Mucosa of stomach (tissue), 1 donor: ENCODE results near the gene CENPP.
"Not testable (repeated sequence)": the region's sequence is repeated elsewhere in the genome, so short reads cannot be mapped to it uniquely, and the experiment has no call there.

Experiments
- H3K27me3 ChIP-seq: one replicate; pipeline ENCODE4 v1.7.0; 2013; ENCODE audit warnings: mild to moderate bottlenecking, low read length; ENCODE audit not compliant: control insufficient read depth, insufficient read depth
- H3K36me3 ChIP-seq: one replicate; pipeline ENCODE4 v1.7.0; 2013; ENCODE audit warnings: low read length; ENCODE audit not compliant: control insufficient read depth, insufficient read depth
- H3K4me1 ChIP-seq: one replicate; pipeline ENCODE4 v1.7.0; 2013; ENCODE audit warnings: mild to moderate bottlenecking, low read length; ENCODE audit not compliant: control insufficient read depth, insufficient read depth
- H3K4me3 ChIP-seq: one replicate; pipeline ENCODE4 v1.7.0; 2013; ENCODE audit warnings: low read length
- H3K9ac ChIP-seq: one replicate; pipeline ENCODE4 v1.7.0; 2013; ENCODE audit warnings: mild to moderate bottlenecking, low read length, moderate library complexity
- H3K9me3 ChIP-seq: one replicate; pipeline ENCODE4 v1.7.0; 2013; ENCODE audit warnings: mild to moderate bottlenecking, low read length, moderate library complexity; ENCODE audit not compliant: control insufficient read depth
- donor health status: Pancreatic carcinoma.

CENPP gene

DNA sequence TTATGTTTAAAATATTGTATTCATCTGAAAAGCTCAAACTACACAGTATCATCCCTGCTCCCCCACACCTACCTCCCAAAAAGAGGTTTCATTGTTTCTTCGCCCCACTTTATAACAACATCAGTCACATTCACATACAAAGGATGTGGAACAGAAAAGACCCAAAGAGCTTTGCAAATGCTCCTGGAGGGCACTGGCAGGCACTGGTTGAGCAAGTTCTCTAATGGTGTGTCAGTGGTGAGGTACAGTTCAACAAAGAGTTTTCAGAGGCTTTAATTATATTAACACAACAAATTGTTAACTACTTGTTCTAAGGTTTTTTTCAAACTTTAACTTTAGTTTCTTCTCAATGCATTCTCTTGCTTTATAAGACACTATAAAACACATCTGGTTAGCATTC is 264.2 kb downstream of the CENPP start:
- H3K4me1 ChIP-seq: peaks cover 4% of the 10 kb centered on the region
- no peaks in the 10 kb centered on the region for H3K36me3 ChIP-seq
- no peaks in the 10 kb centered on the region for H3K9me3 ChIP-seq
- H3K4me3 ChIP-seq: no peak overlapping the region
- H3K27me3 ChIP-seq: no peaks in the 10 kb centered on the region
- no peak overlapping the region for H3K9ac ChIP-seq

DNA sequence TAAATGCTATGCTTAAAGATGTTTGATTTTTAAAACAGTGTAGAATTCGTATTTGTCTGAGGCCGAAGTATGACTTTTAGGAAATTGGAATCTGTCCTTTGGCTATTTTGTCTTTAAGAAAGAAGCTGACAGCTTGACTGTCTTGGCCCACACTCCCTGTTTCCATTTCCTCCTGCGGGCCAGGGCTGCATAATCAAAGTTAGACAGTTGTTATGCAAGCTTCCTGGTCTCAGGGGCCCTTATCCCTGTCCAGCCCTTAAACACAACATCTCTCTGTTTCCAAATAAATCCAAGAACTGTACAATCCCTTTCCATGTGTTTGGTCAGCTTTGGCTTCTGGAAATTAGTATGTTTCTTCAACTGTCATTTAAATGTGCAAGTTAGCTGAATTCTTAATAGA is 264.6 kb downstream of the CENPP start:
- Histone ChIP-seq H3K27me3 (no peaks in the 10 kb centered on the region), H3K9me3 (no peaks in the 10 kb centered on the region), H3K4me1 (peaks cover 4% of the 10 kb centered on the region), H3K9ac (no peak overlapping the region), H3K36me3 (no peaks in the 10 kb centered on the region), H3K4me3 (no peak overlapping the region)

DNA sequence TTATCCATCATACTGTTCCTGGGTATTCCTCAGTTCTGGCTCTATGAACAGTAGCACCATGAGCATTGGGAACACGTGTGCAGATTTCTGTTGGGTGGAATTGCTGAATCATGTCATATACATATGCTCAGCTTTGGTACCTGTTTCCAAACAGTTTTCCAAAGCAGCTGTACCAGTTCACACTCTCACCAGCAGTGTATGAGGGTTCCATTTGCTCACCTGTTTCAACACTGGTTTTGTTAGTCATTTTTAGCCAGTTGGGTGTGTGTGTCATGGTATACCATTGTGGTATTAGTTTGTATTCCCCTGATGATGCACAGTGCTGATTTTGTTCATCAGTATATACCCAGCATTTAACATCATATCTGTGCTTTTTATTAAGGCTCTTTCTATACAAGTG is 266.8 kb downstream of the CENPP start:
- H3K4me1 ChIP-seq: peaks cover 4% of the 10 kb centered on the region
- H3K4me3 ChIP-seq: no peak overlapping the region

DNA sequence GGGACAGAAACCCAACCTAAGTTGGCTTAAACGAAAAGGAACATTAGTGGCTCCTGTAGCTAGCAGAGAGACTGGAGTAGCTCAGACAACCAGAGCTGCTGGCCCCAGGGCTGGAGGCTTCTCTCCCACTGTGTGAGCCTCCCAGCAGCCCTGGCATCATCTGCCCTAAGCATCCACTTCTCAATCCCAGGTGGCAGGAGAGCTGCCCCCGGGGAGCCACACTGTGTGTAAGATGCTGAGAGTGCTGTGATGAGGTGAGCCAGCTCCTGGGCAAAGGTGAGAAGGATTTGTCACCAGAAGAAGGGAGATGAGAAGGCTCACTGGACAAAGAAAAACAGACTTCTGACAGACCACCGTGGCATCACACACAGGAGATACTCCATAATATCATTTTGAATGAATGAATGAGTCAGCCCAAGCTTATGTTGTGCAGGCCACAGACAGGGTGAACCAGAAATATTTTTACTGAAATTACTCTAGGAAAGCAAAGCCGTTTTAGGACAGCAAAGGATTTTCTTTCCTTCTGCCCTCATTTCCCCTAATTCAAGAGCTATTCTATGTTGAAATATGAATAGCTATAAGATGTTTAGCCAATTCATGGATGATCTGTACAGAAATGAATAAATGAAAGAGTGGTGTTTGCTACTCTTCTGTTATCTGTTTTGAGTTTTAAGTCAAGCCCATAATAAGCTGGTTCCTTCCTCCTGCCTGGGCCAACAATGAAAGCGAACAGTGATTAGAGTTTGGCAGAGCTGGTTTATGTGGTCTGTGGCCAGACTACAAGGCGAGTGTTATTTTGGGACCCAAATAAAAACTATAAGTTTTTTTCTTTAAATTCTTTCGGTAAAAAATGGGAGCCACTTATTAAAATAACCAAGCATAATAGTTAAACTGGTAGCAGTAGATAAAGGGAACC is 267.5 kb downstream of the CENPP start:
- Histone ChIP-seq H3K36me3 (no peaks in the 10 kb centered on the region), H3K4me1 (peaks cover 4% of the 10 kb centered on the region), H3K27me3 (no peaks in the 10 kb centered on the region), H3K9ac (no peak overlapping the region), H3K9me3 (no peaks in the 10 kb centered on the region), H3K4me3 (no peak overlapping the region)

More for the DNA sequence above, 266.8 kb downstream of the CENPP start:
- Histone ChIP-seq H3K36me3 (no peaks in the 10 kb centered on the region), H3K27me3 (no peaks in the 10 kb centered on the region), H3K9me3 (no peaks in the 10 kb centered on the region), H3K9ac (no peak overlapping the region)

DNA sequence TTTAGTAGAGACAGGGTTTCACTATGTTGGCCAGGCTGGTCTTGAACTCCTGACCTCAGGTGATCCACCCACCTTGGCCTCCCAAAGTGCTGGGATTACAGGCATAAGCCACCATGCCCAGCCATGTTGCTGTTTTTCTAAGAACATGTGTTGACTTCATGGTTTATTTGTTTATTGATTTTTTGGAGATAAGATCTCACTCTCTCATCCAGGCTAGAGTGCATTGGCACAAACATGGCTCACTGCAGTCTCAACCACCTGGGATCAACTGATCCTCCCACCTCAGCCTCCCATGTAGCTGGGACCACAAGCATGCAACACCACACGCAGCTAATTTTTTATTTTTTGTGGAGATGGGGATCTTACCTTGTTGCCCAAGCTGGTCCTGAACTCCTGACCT is 269.3 kb downstream of the CENPP start:
- not testable (repeated sequence) for H3K27me3 ChIP-seq, H3K4me1 ChIP-seq, H3K9me3 ChIP-seq

DNA sequence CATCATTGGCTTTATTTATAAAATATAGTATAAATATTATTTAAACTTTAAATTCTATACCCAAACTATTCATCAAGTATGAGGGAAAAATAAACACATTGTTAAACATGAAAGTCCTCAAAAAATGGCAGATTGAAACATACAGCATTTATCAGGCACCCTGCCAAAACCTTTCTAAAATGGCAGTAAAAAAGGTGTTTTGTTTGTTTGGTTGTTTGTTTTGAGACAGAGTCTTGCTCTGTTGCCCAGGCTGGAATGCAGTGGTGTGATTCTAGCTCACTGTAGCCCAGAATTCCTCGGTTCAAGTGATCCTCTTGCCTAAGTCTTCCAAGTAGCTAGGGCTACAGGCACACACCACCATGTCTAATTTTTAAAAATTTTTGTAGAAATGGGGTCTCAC is 270.2 kb downstream of the CENPP start:
- H3K4me1 ChIP-seq: peaks cover 4% of the 10 kb centered on the region
- no peaks in the 10 kb centered on the region for H3K27me3 ChIP-seq
- H3K9me3 ChIP-seq: no peaks in the 10 kb centered on the region
- no peak overlapping the region for H3K4me3 ChIP-seq
- no peaks in the 10 kb centered on the region for H3K36me3 ChIP-seq
- H3K9ac ChIP-seq: no peak overlapping the region

More for the DNA sequence above, 269.3 kb downstream of the CENPP start:
- not testable (repeated sequence) for H3K36me3 ChIP-seq, H3K9ac ChIP-seq, H3K4me3 ChIP-seq

DNA sequence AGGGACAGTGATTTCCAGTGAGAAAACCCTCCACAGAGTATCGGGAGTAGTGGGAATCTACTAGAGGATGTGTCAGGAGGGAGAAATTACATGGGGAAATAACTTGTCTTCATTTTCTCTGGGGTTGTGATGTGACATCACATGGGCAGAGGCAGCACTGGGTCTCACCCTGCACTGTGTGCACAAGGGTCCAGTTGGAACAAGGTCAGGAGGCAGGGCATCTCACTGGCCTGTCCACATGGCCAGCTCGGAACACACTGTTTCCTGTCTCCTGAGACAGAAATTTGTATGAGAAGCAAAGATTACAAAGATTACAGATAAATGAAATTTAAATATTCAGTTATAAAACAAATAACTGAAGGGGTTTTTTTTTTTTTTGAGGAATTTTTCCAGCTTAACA is 272.6 kb downstream of the CENPP start:
- Histone ChIP-seq H3K27me3 (no peaks in the 10 kb centered on the region), H3K36me3 (no peaks in the 10 kb centered on the region), H3K4me1 (peaks cover 4% of the 10 kb centered on the region), H3K4me3 (no peak overlapping the region), H3K9ac (no peak overlapping the region), H3K9me3 (no peaks in the 10 kb centered on the region)

DNA sequence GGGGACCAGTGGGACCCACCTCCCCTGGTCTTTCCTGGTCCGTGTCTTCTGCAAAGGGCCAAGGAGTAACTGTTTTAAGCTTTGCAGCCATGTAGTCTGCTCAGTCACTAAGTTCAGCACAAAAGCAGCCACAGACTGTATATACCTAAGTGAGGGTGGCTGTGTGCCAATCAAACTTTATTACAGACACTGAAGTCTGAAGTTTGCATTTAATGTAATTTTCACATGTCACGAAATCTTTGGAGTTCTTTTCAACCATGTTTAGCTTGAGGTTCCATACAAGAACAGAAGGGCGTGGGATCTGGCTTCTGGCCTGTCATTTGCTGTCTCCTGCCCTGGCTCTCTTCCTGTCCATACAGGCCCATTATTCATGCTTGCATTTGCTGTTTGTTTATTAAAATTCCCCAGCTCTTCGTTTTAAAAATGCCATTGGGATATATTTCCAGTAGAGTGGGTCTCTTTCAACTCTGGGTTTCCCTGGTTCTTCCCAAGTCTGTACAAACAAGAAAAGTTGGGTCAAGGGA is 274.2 kb downstream of the CENPP start:
- H3K9me3 ChIP-seq: no peaks in the 10 kb centered on the region
- H3K27me3 ChIP-seq: no peaks in the 10 kb centered on the region
- H3K4me3 ChIP-seq: no peak overlapping the region
- no peak overlapping the region for H3K9ac ChIP-seq
- H3K4me1 ChIP-seq: peaks cover 4% of the 10 kb centered on the region
- H3K36me3 ChIP-seq: no peaks in the 10 kb centered on the region

DNA sequence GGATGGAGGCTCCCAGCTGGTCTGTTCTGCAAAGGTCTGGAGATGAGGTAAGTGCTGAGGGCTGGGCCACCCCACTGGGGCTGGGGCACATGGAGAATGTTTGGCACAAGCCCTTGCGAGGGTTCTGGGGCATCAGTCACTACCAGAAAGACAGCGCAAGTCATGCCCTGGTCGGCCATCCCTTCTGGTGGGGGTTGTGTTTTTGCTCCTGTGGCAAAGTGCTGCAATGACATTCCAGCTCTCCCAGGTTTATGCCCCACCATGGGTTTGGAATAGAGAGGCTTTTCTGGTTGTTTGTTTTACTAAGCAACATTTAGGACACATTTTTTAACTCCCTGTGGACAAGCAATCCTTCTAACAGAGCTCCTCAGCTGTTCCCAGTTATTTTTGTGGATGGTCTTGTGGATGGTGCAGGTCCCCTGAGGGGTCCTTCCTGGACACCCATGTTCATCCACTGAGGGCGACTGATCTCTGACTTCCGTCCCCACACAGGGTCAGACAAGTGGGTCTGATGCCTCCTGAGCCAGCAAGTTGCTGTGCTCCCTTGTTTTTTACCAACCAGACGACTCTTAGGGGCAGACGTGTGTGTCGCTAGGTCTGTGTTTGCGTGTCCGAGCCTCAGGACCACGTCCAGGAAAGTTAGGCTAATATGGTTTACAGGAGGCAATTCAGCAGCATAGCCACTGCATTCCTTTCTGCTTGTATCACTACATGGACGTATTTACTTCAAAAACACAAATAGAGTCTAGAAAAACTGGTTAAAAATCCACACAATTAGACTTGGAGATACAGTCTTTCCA is 274.9 kb downstream of the CENPP start:
- Histone ChIP-seq H3K36me3 (no peaks in the 10 kb centered on the region), H3K4me3 (no peak overlapping the region), H3K9me3 (no peaks in the 10 kb centered on the region), H3K9ac (no peak overlapping the region), H3K27me3 (no peaks in the 10 kb centered on the region), H3K4me1 (peaks cover 4% of the 10 kb centered on the region)

DNA sequence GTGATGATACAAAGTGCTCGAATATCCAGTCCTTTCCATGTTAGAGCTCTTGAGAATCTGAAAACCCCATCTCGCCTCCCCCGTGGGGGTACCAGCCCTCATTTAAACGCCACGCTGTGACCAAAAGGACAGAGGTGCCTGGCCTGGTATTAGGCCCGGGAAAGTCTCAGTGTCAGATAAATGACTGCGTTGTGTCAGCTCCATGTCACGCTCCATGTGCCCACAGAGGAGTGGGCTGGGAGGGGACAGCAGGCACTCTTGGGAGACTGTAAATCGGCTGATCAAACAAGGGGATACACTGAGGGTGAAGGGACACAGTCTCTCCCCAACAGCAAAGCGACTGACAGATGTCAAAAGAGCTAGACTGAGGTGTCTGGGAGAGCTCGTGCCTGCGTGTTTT is 275.7 kb downstream of the CENPP start:
- no peaks in the 10 kb centered on the region for H3K27me3 ChIP-seq
- H3K36me3 ChIP-seq: no peaks in the 10 kb centered on the region
- H3K4me3 ChIP-seq: no peak overlapping the region
- peaks cover 4% of the 10 kb centered on the region for H3K4me1 ChIP-seq
- no peak overlapping the region for H3K9ac ChIP-seq
- no peaks in the 10 kb centered on the region for H3K9me3 ChIP-seq

DNA sequence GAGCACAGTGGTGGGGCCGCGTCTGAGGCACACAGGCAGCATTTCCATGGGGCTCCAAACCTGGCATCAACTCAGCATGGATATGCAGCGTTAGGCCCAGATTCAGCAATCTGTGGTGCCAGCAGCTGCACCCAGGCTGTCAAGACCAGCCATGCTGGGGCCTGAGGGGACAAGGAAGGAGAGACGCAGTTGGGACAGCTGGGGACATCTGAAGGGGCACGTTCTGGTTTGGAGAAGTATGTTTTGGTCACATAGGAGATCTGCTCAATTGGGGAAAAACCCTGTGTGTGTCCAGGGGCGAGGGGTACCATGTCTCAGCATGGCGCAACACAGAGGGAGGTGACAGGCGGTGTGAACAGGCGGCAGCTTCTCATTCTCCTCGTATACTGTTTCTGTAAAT is 276.7 kb downstream of the CENPP start:
- H3K4me1 ChIP-seq: peaks cover 4% of the 10 kb centered on the region

DNA sequence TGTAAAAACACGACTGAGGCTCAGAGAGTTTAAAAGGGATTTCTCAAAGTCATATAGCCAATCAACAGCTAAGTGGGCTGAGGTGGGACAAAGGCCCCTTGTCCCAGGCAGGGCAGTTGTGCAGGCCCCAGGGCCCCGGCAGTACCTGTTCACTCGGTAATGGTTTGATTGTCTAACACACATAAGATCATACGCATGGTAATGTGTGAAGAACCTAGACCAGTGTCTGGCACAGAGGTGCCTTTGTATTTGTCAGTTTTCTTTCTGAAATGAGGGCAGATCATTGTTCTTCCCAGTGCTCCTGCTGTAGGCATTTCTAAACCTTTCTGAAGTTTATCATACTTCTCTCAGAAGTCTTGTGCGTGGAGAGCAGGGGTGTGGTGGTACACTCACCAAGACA is 277.3 kb downstream of the CENPP start:
- Histone ChIP-seq H3K9ac (no peak overlapping the region), H3K27me3 (no peaks in the 10 kb centered on the region), H3K4me1 (peaks cover 4% of the 10 kb centered on the region), H3K9me3 (no peaks in the 10 kb centered on the region), H3K36me3 (no peaks in the 10 kb centered on the region), H3K4me3 (no peak overlapping the region)

More for the DNA sequence above, 276.7 kb downstream of the CENPP start:
- no peak overlapping the region for H3K9ac ChIP-seq
- no peaks in the 10 kb centered on the region for H3K36me3 ChIP-seq
- no peaks in the 10 kb centered on the region for H3K9me3 ChIP-seq
- H3K4me3 ChIP-seq: no peak overlapping the region
- H3K27me3 ChIP-seq: no peaks in the 10 kb centered on the region
